ENCODE measurements around the gene TCOF1.
A peak's percentile ranks its signal among the peaks of the same experiment; 100 is the strongest.

The TCOF1 gene, protein sequence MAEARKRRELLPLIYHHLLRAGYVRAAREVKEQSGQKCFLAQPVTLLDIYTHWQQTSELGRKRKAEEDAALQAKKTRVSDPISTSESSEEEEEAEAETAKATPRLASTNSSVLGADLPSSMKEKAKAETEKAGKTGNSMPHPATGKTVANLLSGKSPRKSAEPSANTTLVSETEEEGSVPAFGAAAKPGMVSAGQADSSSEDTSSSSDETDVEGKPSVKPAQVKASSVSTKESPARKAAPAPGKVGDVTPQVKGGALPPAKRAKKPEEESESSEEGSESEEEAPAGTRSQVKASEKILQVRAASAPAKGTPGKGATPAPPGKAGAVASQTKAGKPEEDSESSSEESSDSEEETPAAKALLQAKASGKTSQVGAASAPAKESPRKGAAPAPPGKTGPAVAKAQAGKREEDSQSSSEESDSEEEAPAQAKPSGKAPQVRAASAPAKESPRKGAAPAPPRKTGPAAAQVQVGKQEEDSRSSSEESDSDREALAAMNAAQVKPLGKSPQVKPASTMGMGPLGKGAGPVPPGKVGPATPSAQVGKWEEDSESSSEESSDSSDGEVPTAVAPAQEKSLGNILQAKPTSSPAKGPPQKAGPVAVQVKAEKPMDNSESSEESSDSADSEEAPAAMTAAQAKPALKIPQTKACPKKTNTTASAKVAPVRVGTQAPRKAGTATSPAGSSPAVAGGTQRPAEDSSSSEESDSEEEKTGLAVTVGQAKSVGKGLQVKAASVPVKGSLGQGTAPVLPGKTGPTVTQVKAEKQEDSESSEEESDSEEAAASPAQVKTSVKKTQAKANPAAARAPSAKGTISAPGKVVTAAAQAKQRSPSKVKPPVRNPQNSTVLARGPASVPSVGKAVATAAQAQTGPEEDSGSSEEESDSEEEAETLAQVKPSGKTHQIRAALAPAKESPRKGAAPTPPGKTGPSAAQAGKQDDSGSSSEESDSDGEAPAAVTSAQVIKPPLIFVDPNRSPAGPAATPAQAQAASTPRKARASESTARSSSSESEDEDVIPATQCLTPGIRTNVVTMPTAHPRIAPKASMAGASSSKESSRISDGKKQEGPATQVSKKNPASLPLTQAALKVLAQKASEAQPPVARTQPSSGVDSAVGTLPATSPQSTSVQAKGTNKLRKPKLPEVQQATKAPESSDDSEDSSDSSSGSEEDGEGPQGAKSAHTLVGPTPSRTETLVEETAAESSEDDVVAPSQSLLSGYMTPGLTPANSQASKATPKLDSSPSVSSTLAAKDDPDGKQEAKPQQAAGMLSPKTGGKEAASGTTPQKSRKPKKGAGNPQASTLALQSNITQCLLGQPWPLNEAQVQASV (N-terminal part only)

DNA sequence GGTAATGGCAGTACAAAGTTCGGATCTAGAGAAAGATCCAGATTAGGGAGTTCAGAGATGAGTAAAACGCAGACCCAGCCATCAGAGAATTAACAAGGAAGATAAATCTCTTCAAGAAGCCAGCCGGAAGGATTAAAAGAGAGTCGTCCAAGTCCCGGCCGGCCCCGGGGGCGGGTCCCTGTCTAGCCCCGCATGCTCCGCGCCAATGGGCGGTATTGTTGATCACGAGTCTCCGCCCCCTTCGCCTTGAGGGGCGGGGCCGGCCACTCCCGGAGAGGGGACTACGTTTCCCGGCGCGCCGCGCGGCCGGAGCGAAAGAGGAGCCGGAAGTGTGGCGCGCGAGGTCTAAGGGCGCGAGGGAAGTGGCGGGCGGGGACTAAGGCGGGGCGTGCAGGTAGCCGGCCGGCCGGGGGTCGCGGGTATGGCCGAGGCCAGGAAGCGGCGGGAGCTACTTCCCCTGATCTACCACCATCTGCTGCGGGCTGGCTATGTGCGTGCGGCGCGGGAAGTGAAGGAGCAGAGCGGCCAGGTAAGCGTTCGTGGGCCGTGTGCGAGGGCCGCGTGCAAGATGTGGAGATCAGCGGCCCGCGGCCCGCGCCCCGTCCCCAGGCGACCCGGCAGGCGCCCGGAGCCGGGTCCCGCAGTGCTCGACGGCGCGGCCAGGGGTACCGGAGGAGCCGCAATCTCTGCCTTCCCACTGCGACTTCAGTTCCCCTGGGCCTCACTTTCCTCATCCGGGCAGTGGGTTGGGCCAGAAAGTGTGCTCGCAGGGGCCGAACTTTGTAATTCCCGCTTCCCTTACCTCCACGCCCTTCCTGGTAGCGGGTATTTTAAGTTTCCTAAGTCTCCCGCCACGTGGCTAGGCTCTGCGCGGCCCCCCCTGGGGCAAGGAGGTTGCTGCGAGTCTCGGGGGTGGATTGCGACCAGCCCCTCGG, at the start of gene TCOF1:
TCOF1 (plus strand) TSS at position 372 of the 935 bp plus-strand sequence; CDS start at position 422, 50 bp downstream.
- DNase-seq = peak; percentile 94

DNA sequence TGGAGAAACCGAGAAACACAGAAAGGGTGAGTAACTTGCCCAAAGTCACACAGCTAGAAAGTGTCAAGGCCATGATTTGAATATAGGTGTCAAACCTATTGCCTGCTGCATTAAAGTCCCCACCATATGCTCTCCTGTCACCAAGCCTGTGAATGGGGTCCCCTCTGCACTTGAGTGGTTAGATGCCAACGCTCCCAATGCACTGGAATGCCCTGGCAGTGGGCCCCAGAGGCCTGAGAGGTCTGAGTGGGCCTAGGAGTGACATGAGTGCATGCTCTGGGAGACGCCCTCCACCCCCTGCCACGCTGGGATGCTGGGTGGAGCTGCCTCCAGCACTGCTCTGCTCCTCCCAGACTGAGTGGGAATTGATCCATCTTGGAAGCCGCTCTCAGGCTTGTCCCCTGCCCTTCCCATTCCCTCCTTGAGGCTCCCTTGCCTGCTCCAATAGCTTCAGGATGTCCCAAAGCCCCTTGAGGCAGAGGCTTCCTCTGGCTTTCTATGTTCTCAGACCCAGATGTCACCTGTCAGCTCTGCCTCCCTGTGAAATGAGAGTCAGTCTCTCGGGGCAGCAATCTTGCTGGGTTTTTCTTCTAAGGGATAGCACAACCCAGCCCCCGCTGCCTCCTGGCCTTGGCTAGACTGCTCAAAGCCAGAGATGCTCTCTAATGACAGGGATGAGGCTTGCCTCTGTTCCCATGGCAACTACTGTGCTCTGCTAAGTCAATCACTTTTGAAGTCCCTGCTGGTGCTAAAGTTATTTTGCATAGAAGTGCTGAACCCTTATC, 48.2 kb upstream of the TCOF1 start:
- no peak for DNase-seq

DNA sequence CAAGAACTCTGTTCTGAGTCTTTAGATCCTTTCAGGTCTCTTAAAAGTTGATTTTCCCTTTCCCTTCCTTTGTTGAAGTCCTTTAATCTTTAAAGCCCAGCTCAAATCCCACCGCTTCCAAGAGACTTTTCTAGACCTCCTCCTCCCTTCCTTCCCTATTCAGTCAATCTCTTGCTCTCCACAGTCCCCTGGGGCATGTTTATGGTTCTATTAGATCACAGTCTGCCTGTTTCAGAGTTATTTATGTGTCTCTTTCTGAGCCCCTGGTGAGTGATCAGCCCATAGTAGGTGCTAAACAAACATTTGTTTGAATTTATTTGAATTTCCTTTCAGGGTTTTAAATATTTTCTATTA, 47.6 kb upstream of the TCOF1 start:
- no peak for DNase-seq

DNA sequence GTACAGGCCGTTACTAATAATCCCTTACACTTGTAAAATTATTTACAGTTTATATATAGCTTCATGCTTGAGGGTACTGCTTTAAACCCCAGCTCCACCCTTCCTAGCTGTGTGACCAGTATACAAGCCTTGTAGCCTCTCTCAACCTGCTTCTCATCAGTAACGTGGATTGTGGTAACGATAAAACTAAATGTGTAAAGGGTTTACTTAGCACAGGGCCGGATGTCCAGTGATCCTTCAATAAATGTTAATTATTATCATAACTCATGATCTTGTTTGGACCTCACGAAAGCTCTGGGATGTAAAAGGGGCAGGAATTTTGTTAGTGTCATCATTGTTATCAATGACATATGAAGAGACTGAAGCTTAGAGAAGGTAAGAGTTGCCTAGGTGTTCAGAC, 47.3 kb upstream of the TCOF1 start:
- DNase-seq = no peak

DNA sequence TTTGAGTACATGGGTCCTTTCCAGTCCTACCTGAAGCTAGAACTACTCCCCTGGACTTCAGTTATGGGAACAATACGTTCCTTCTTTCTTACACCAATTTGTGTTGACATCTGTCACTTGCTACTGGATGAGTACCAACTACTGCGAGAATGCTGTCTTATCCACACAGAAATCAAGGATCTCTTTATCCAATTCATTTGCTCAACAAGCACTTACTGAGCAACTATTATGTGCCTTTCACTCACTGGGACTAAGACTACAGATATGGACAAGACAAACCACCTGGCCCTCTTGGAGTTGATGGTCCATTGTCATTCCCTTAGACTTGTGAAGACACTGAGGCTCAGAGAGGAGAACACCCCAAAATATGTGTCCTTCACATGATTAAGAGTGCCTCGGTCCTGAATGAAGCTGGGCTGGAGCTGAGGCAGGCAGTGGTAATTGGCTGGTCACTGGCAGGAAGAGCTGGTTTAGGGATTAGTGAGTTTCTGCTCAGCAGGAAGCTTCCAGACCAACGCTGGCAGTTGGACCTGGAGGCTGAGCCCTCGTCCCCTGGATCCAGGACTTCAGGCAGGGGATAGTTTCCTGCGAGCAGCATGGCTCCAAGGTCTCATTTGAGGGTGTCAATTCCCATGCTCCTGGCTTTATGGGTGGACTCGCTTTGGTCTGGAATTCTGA, 46.3 kb upstream of the TCOF1 start:
- no peak for DNase-seq

DNA sequence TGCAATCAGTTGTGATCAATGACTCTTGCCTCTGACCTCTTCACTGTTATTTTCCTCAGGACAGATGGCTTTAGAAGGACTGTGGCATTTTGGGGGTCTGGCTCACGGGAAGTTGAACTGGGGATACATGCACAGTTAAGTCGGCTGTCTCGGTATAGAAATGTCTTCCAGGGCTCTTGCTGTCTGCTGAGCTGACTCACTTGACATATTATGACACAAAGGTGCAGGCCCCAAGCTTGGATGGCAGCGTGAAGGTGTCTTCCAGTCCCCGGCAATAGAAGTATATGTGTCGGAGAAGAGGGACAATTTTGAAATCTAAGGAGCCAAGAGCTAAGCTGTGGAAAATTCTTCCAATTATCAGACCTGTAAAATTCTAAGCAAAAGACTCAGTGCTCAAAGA, 45.0 kb upstream of the TCOF1 start:
- DNase-seq = no peak

DNA sequence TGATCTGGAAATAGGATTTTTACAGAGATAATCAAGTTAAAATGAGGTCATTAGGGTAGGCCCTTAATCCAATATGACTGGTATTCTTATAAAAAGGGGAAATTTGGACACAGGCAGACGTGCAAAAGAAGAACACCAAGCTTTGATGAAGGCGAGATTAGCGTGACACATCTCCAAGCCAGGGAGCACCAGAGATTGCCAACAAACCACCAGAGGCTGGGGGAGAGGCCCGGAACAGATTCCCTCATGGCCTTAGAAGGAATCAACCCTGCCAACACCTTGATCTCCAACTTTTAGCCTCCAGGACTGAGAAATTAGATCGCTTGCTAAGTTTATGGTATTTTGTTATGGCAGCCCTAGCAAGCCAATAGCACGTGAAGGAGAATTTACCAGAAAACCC, 44.0 kb upstream of the TCOF1 start:
- no peak for DNase-seq

DNA sequence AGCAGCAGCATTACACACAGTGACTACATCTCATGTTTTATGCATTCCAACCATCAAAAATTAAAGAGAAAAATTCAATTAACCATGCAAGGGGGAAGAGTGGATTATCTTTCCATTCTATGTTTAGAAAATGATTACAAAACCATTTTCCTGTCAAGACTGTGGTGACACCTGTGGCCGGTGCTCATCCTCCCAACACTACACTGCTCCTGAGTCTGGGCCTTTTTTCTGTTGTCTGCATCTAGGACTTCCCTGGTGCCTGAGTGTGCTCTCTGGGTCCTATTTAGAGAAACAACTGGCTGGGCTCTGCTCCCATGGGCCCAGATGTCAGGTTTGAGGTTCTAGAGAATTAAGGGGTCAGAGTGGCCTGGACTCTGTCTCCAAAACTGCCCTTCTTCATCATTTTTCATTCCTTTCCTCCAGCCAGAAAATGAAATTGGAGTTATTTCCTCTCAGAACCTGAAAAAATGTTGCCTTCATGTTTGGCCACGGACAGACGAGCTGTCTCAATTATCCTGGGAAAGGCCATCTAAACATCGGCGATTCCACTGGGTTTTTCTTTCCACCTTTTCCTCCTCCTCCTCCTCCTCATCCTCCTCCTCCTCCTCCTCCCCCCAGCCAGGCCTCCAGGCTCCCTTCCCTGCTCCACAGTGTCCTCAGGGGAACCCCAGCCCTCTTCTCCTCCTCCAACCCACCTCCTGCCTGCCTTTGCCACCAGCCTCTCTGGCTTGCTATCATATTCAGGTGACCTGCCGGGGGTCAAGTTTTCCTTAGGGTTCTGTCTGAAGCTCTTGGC, 43.4 kb upstream of the TCOF1 start:
- no peak for DNase-seq

DNA sequence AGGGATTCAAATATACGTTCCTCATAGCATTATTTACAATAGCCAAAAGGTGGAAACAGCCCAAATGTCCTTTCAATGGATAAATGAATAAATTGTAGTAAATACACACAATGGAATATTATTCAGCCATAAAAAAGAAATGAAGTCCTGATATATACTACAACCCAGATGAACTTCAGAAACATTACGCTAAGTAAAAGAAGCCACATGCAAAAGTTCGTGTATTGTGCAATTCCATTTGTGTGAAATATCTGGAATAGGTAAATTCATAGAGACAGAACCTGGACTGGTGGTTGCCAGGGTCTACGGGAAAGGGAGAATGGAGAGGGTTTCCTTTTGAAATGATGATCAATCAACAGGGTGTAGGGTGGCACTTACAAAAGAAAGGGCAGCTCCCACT, 42.3 kb upstream of the TCOF1 start:
- no peak for DNase-seq

DNA sequence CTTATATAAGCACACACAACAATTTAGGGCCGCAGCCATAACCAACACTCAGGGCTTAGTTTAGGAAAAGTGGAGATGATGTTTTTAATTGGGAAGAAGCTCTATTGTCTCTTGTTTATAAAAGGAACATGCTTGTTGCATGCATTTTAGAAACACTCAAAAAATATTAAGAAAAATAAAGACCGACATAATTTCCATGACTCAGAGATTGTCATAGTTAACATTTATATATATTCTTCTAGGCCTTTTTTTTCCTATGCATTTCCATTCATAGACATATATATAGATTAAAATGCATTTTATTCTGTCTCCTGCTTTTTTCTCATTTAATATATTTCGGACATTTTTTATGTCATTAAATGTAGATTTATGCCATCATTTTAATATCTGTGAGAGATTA, 41.2 kb upstream of the TCOF1 start:
- DNase-seq = no peak

DNA sequence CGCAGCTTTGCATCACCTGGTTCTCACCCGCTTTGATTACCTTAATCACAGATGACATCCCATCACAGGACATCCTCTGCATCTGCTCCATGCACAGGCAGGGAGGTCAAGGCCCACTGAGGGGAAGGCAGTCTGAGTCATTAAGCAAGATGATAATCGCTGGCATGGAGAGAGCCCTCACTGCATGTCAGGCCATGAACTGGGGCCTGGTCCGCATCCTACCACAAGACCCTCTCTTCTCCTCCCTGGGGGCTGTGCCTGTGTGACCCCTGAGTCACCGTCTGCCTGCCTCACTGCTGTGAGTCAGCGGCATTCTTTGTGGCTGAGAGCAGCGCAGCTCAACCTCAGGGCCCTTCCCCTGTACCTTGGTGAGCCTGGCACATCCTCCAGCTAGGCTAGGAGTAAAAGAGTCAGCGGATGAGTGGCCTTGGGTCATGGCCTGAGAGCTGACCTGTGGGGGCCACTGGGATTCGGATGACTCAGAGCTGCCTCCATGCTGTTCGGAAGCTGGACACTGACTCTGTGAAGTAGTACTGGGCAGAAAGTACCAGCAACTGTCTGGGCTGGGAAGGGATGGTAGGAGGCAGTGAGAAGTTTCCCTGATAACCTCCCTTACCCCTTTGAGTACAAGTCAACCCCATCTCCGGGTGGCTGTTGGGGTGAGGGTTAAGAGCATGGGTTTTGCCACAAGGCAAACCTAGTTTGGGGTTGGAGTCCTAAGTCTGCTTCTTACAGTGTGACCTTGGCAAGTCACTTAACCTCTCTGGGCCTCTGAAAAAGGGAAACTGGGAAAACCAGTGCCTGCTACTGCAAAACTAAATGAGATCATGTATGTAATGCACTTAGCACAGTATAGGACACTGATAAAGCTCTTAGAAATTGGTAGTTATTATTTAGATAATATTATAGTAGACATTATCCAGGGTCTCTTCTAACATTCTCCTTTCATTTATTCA, 40.2 kb upstream of the TCOF1 start:
- DNase-seq = no peak

DNA sequence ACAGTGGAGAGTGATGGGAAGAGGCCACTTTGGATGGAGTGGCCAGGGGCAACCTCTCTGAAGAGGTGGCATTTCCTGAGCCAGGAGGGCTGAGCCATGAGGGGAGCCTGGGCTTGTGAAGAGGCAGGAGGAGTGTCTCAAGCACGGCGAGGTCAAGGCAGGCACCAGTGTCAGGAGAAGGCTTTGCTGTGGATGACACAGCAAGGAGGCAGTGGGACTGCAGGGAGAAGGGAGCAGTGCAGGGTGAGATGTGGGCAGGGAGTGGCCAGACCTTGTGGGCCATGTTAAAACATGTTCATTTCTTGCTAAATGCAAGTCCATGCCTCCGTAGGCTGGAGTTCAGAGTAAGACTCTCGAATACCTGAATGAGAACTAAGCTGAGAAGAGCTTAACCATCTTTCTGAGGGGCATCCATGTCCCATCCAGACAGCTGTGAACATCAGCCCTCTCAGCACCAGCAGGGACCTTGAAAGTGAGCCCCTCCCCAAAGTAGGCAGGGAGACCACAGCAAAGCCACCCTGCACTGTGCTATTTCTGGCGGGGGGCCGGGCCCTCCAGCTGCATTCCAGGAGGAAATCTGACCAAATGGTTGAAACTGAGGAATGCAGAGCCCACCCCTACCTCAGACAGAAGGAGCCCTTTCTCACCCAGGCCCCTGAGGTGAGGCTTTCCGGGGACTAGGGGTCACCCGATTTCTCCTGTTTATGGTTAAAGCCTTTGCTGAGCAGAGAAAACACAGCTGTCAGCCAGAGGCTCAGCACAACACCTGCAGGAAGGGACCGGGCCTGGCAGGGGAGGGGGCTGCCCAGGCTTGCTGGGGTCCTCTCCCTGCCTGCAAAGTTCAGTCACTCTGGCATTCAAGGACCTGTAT, 38.6 kb upstream of the TCOF1 start:
- no peak for DNase-seq

DNA sequence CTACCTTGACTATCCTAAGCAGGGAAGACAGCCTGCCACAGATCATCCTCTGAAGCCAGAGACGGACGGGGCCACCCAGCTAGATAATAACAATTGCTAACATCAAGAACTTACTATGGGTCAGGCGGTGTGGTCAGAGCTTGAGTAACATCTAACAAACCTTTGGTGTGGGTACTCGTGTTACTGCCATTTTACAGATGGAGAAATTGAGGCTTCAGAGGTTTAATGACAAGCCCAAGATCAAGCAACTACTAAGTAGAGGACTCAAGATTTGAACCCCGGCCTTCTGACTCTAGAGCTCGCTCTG, 38.1 kb upstream of the TCOF1 start:
- no peak for DNase-seq

DNA sequence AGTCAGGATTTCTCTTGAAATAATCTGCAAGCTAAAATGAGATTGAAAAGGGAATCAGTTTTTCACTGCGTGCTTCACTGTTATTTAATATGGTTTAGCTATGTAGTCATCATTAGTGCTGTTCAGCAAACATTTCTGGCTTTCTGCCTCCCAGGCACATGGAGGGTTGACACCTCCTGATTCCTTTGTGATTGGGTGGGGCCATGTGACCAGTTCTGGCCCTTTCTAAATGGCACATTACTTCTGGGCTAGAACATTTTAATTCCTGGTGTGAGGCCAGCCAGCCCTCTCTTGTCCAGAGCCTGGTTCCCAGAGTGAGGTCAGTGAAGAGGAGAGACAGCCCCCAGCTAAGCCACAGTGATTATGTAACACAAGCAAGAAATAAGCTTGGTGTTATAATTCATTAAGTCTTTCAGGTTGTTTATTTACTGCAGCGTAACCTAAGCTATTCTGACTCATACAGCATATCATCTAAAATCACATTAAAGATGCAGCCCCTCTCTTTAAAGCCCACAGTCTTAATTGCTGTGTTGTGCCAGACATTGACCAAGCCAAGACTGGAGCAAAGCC, 37.4 kb upstream of the TCOF1 start:
- no peak for DNase-seq

DNA sequence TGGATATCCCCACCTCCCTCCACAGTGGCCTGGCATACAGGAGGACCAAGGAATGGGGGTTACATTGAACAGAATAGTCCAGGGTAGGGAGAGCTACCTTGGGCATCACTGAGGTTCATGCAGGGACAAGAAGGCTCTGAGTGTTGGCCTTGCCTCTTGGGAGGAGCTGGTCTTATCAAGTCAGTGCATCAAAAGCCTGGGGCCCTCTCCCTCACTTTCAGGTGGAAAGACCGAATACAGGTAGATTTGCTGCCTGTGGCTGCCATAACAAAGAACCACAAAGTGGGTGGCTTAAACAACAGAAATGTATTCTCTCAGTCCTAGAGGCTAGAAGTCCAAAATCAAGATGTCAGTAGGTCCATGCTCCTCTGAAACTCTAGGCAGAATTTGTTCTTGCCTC, 36.3 kb upstream of the TCOF1 start:
- DNase-seq = no peak

DNA sequence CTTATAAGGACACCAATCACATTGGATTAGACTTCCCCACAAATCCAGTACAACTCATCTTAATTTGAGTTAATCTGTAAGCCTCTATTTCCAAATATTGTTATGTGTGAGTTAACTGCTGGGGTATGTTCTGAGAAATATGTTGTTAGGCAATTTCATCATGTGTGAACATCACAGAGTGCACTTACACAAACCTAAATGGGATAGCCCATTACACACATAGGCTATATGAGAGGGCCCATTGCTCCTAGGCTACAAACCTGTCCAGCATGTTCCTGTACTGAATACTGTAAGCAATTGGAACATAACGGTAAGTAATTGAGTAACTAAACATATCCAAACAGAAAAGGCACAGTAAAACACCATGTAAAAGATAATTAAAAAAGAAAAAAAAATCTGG, 35.7 kb upstream of the TCOF1 start:
- DNase-seq = no peak

DNA sequence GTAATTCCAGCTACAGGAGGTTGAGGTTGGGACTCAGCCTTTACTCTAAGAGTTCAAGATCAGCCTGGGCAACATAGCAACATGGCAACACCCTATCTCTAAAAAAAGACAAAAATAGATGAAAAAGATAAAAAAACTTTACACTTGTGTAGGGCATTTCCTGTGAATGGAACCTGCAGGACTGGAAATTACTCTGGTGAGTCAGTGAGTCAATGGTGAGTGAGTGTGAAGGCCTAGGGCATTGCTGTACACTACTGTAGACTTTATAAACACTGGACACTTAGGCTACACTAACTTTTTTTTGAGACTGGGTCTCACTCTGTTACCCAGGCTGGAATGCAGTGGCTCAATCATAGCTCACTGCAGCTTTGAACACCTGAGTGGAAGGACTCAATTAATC, 35.3 kb upstream of the TCOF1 start:
- DNase-seq = no peak

Data from CD4-positive, alpha-beta T cell treated with Interleukin-4 for 4 hours (primary cell).